ENCODE data around the gene HACD2.

Gene HACD2

DNA sequence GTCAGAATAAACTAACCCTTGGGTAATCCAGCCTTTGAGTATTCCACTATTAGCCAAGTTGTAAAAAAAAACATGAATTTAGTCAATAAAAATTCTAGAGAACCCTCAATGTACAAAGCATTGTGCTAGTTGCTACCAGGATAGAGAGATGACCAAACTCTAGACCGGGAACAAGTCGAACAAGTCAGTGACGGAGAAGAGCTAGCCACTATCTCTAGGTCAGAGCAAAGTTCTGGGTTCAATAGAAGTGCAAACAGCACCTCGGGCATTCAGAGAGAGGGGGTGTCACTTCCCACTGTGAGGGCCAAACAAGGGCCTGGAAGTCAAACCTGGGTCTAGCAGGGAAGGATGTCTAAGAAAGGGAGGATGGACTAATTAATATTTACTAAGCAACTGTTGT lies 133.7 kb downstream of the HACD2 start:
- no peak for TF ChIP-seq CTCF (conservative IDR thresholded peaks at IDR 0.05)
- no peak overlapping the region for H3K27ac ChIP-seq

DNA sequence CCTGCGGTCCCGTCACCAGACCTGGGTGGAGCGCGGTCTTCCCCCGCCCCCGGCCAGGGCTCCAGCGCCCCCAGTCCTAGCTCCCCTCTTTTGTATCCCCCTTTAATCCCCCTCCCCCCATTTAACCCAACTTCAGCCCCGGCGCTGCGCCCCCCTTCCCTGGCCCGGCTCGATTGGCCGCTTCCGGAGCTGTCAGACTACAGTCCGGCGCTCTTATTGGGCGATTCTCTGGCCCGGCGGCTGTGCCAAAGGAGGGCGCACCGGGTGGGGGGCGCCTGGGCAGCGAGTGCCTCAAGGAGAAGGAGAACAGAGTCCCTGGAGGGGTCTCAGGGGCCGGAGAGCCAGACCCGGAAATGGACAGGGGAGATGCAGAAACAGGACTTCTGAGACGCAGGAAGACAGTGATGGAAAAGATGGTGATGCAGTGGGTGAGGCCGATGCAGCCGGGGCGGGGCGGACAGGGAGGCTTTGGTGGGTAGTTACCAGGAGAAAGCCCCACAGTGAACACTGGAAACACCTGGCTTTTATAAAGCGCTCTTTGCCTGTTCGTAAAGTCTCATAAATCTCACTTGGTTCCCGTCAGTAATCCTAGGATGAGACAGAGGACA lies 134.8 kb downstream of the HACD2 start:
- no peak for TF ChIP-seq CTCF (conservative IDR thresholded peaks at IDR 0.05)
- H3K27ac ChIP-seq = peak overlapping the region; percentile 63; the same call in 1 of the 2 replicates

- no peak for TF ChIP-seq CTCF (conservative IDR thresholded peaks at IDR 0.05)
- peak overlapping the region; percentile 63 for H3K27ac ChIP-seq
Measured at GRCh38 chr3:123449102-123449996, 135.5 kb downstream of the HACD2 start.

- peak within 1 kb of the TSS; percentile 63 for H3K27ac ChIP-seq
- TF ChIP-seq CTCF (conservative IDR thresholded peaks at IDR 0.05) = no peak
Measured at GRCh38 chr3:123448536-123449101, 136.2 kb downstream of the HACD2 start, which contains the start of gene ADCY5. TSS of gene ADCY5 (minus strand) at chr3:123449090. CDS start at chr3:123448545, 545 bp downstream.

DNA sequence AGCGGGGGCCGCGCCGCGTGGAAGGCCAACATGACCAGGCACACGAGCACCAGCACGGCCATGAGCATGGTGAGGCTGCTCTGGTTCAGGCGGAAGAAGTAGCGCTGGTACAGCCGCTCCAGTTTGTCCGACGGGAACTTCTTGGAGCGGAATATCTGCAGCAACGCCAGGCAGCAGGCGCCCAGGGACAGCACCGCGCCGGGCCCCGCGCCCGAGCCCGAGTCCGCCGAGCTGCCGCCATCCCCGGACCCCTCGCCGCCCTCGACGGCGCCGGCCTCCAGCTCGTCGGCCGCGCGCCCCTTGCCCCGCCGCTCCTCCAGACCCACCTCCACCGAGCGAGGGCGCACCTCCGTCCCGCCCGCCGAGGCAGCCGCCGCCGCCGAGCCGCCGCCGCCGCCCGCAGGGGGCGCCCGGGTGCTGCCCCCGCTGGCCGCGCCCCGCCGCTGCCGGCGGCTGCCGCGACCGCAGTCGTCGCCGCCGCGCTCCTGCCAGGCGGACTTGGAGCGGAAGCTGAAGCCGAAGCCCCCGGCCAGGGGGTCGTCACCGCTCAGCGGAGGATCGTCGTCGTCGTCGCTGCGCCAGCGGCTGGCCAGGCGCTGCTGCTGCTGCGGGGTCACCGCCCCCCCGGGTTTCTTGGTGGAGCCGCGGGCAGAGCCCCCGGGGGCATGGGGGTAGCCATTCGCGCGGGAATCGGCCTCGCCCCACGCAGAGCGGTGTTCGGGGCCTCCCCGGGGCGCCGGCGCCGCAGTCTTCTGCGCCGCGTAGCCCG lies 136.9 kb downstream of the HACD2 start:
- TF ChIP-seq CTCF (conservative IDR thresholded peaks at IDR 0.05) = no peak
- no peak overlapping the region for H3K27ac ChIP-seq

DNA sequence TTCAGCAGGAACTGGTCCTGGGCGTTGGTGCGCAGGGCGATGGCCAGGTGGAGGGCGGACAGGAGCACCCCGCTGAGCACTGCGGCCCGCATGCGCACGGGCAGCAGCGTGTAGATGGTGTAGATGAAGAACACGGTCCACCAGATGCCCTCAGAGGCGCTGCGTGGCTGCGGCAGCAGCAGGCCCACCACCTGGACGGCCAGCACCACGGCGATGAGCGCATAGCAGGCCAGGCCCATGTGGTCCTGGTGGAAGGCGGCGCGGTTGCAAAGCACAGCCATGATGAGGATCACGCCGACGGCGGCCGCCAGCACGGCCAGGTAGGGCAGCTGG lies 137.5 kb downstream of the HACD2 start:
- no peak for TF ChIP-seq CTCF (conservative IDR thresholded peaks at IDR 0.05)
- no peak overlapping the region for H3K27ac ChIP-seq
